GM12875 (cell line): ENCODE results near the gene CTCFL.

Experiments used
- H3K4me3 ChIP-seq: one replicate; pipeline ENCODE4 v1.5.1; 2011; ENCODE audit warnings: low read depth, low read length, control low read depth
- CTCF ChIP-seq: IDR thresholded peaks from 2 replicates; pipeline ENCODE4 v1.5.1; 2011; ENCODE audit warnings: low read depth, mild to moderate bottlenecking, control low read depth, inconsistent platforms, low read length, moderate library complexity, borderline replicate concordance; ENCODE audit not compliant: insufficient read depth

Gene CTCFL

GRCh38 chr20:57505979-57506378 is 19.0 kb downstream of the CTCFL start:
- no peak for TF ChIP-seq CTCF
- H3K4me3 ChIP-seq, result no peak overlapping the region

GRCh38 chr20:57504411-57504810 is 20.5 kb downstream of the CTCFL start:
- no peak for TF ChIP-seq CTCF
- H3K4me3 ChIP-seq, result no peak overlapping the region

GRCh38 chr20:57503035-57503658 is 21.8 kb downstream of the CTCFL start:
- H3K4me3 ChIP-seq, result no peak overlapping the region
- no peak for TF ChIP-seq CTCF

- H3K4me3 ChIP-seq, result no peak overlapping the region
- no peak for TF ChIP-seq CTCF
Measured at GRCh38 chr20:57502336-57502700, 22.6 kb downstream of the CTCFL start.

GRCh38 chr20:57501461-57502335 is 23.2 kb downstream of the CTCFL start:
- H3K4me3 ChIP-seq, result no peak overlapping the region
- TF ChIP-seq CTCF, result no peak

- H3K4me3 ChIP-seq, result no peak overlapping the region
- TF ChIP-seq CTCF, result no peak
Measured at GRCh38 chr20:57500962-57501361, 24.0 kb downstream of the CTCFL start.

GRCh38 chr20:57500235-57500634 is 24.7 kb downstream of the CTCFL start:
- H3K4me3 ChIP-seq, result no peak overlapping the region
- no peak for TF ChIP-seq CTCF
